HG03520 (cell line): Measurements from ENCODE around the gene ZCCHC14.
"Not testable (repeated sequence)": the region's sequence is repeated elsewhere in the genome, so short reads cannot be mapped to it uniquely, and the experiment has no call there.

Source experiments
- ATAC-seq: cut with Tn5 transposase; IDR thresholded peaks from one replicate; pipeline ENCODE4 v1.9.1; 2021; ENCODE audit warnings: mild to moderate bottlenecking, moderate library complexity; ENCODE audit not compliant: unreplicated experiment

ZCCHC14 gene

GRCh38 chr16:87482266-87482665 lies 10.6 kb downstream of the ZCCHC14 start:
- no peak for ATAC-seq

- not testable (repeated sequence) for ATAC-seq
These were observed 11.1 kb downstream of the ZCCHC14 start for GRCh38 chr16:87481711-87482110.

GRCh38 chr16:87477209-87477981 lies 15.4 kb downstream of the ZCCHC14 start:
- not testable (repeated sequence) for ATAC-seq

- no peak for ATAC-seq
These were observed 18.2 kb downstream of the ZCCHC14 start for GRCh38 chr16:87474566-87474996.

GRCh38 chr16:87474017-87474416 lies 18.8 kb downstream of the ZCCHC14 start:
- no peak for ATAC-seq

- ATAC-seq: no peak
These were observed 19.9 kb downstream of the ZCCHC14 start for GRCh38 chr16:87472935-87473334.

- ATAC-seq: no peak
These were observed 20.6 kb downstream of the ZCCHC14 start for GRCh38 chr16:87472142-87472778.

GRCh38 chr16:87471278-87472141 lies 21.3 kb downstream of the ZCCHC14 start:
- no peak for ATAC-seq

GRCh38 chr16:87470332-87470731 lies 22.5 kb downstream of the ZCCHC14 start:
- ATAC-seq: no peak

- ATAC-seq: no peak
These were observed 23.7 kb downstream of the ZCCHC14 start for GRCh38 chr16:87469169-87469568.

- ATAC-seq: no peak
These were observed 24.3 kb downstream of the ZCCHC14 start for GRCh38 chr16:87468550-87468949.

- no peak for ATAC-seq
These were observed 25.8 kb downstream of the ZCCHC14 start for GRCh38 chr16:87466975-87467501.

GRCh38 chr16:87465879-87466278 lies 26.9 kb downstream of the ZCCHC14 start:
- no peak for ATAC-seq

- no peak for ATAC-seq
These were observed 27.5 kb downstream of the ZCCHC14 start for GRCh38 chr16:87465306-87465705.

- no peak for ATAC-seq
These were observed 28.0 kb downstream of the ZCCHC14 start for GRCh38 chr16:87464691-87465300.

GRCh38 chr16:87463722-87464690 lies 28.8 kb downstream of the ZCCHC14 start:
- no peak for ATAC-seq

GRCh38 chr16:87461466-87461991 lies 31.3 kb downstream of the ZCCHC14 start:
- no peak for ATAC-seq

GRCh38 chr16:87460936-87461335 lies 31.9 kb downstream of the ZCCHC14 start:
- no peak for ATAC-seq

GRCh38 chr16:87459833-87460232 lies 33.0 kb downstream of the ZCCHC14 start:
- no peak for ATAC-seq
